Activated naive CD8-positive, alpha-beta T cell (primary cell): ENCODE data around the gene SCN1B.
"Not testable (repeated sequence)": the region's sequence is repeated elsewhere in the genome, so short reads cannot be mapped to it uniquely, and the experiment has no call there.

Experiments used
- H3K27ac Mint-ChIP-seq: one replicate; pipeline ENCODE4 v1.8.0; 2021; ENCODE audit warnings: mixed read lengths
- H3K27me3 Mint-ChIP-seq: one replicate; pipeline ENCODE4 v1.8.0; 2021; ENCODE audit warnings: mixed read lengths
- H3K36me3 Mint-ChIP-seq: one replicate; pipeline ENCODE4 v1.8.0; 2021; ENCODE audit warnings: mixed read lengths
- H3K4me1 Mint-ChIP-seq: one replicate; pipeline ENCODE4 v1.8.0; 2021; ENCODE audit warnings: low read depth, mixed read lengths
- H3K4me3 Mint-ChIP-seq: one replicate; pipeline ENCODE4 v1.8.0; 2021; ENCODE audit warnings: mild to moderate bottlenecking, mixed read lengths
- H3K9me3 Mint-ChIP-seq: one replicate; pipeline ENCODE4 v1.8.0; 2021; ENCODE audit warnings: low read depth, mixed read lengths

Gene SCN1B

DNA sequence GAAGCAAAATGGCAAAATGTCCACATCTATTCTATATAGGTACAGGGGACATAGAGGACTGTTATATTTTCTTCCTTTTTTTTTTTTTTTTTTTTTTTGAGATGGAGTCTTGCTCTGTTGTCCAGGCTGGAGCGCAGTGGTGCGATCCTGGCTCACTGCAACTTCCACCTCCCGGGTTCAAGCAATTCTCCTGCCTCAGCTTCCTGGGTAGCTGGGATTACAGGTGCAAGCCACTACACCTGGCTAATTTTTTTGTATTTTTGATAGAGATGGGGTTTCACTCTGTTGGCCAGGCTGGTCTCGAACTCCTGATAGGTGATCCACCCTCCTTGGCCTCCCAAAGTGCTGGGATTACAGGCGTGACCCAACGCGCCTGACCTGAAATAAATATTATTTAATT is 32.0 kb upstream of the SCN1B start:
- not testable (repeated sequence) for H3K9me3 Mint-ChIP-seq, H3K27me3 Mint-ChIP-seq, H3K36me3 Mint-ChIP-seq
- peak overlapping the region; percentile 68 for H3K4me3 Mint-ChIP-seq
- peak overlapping the region; percentile 91 for H3K27ac Mint-ChIP-seq
- peaks cover 50% of the 10 kb centered on the region for H3K4me1 Mint-ChIP-seq

DNA sequence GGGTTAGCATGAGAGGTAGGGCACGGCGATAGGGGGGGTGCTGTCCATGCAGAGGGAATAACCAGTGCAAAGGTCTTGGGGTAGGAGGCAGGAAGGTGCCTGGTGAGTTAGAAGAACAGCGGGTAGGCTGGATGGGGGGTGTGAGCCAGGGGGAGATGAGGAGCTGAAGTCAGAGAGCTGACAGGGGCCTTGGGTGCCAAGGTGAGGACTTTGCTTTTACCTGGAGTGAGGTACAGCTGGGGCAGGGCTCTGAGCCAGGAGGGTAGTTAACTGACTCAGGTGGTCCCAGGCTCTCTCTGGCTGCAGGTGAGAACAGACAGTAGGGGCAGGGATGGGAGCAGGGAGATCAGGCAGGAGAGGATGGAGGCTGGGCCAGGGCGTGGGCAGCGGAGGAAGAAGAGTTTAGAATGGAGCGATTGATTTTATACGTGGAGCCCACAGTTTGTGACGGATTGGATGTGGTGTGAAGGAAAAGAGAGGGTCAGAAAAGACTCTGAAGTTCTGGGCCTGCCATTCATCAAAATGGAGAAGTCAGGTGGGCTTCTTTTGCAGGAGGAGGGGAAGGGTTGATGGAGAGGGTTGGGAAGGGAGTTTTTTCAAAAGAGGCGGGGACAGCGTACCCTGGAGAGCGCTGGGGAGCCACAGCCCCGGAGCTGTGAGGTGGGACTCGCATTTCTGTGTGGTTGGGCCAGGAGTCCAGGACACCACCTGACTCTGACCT is 31.3 kb upstream of the SCN1B start:
- Mint-ChIP-seq H3K4me1 (peaks cover 56% of the 10 kb centered on the region), H3K27ac (peak overlapping the region; percentile 94), H3K27me3 (no peaks in the 10 kb centered on the region), H3K36me3 (peaks cover 4% of the 10 kb centered on the region), H3K9me3 (no peaks in the 10 kb centered on the region), H3K4me3 (peak overlapping the region; percentile 88)

DNA sequence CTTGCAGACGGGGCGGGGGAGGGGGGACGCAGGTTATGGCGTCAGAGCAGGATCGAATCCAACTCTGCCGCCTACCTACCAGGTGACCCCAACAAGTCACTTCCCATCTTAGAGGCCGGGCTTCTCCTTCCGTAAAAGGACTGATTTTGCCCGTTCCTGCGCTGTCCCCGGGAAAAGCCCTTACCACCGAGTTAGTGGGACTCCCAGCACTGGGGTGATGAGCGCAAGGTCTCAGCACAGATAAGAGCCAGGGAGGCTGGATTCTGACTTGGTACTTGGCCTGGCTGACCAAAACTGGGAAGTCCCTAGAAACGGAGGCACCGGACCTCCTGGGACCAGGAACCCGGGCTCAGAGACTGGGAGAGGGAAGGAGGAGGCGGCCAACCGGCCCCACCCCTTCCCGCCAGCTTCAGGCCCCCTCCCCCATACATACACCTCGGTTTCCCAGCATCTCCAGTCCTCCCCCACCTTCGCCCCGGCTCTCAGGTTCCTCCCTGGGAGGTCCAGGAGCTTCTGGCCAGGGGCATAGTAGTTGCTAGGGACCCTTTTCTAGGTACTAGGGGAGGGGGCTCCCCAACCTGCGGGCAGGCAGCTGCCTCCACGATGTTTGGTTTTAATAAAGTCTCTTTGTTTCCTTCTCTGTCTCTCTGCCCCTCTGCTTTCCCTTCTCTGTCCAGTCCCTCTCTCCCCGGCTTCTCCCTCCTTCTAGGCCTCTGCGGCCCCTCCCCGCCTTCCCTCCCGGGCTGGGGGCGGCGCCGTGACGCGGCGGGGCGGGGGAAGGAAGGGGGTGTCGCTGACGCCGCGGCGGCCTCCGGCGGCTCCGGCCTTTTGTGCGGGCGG is 30.6 kb upstream of the SCN1B start, which contains the start of gene GRAMD1A:
TSS of gene GRAMD1A (plus strand) at position 826 of the 840 bp plus-strand sequence. CDS start 156 bp downstream, outside the sequence.
- Mint-ChIP-seq H3K27me3 (no peaks in the 10 kb centered on the region), H3K9me3 (no peaks in the 10 kb centered on the region), H3K4me3 (peak within 1 kb of the TSS; percentile 98), H3K36me3 (peaks cover 4% of the 10 kb centered on the region), H3K4me1 (peaks cover 62% of the 10 kb centered on the region), H3K27ac (peak within 1 kb of the TSS; percentile 98)

DNA sequence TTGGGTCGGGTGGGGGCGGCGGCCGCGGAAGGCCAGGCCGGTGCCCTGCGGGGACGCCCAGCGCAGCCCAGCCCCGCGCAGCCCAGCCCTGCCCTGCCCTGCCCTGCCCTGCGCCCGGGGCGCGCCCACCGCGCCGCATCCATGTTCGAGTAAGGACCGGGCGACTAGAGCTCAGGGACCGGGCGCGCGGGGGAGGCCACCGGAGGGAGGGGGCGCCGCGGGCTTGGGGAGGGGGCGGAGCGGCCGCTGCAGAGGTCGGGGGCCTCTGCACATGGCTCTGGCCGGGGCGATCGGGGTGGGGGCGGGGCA is 30.0 kb upstream of the SCN1B start:
- H3K27me3 Mint-ChIP-seq = no peaks in the 10 kb centered on the region
- no peak overlapping the region for H3K4me3 Mint-ChIP-seq
- peaks cover 4% of the 10 kb centered on the region for H3K36me3 Mint-ChIP-seq
- peaks cover 64% of the 10 kb centered on the region for H3K4me1 Mint-ChIP-seq
- no peaks in the 10 kb centered on the region for H3K9me3 Mint-ChIP-seq
- H3K27ac Mint-ChIP-seq = no peak overlapping the region

DNA sequence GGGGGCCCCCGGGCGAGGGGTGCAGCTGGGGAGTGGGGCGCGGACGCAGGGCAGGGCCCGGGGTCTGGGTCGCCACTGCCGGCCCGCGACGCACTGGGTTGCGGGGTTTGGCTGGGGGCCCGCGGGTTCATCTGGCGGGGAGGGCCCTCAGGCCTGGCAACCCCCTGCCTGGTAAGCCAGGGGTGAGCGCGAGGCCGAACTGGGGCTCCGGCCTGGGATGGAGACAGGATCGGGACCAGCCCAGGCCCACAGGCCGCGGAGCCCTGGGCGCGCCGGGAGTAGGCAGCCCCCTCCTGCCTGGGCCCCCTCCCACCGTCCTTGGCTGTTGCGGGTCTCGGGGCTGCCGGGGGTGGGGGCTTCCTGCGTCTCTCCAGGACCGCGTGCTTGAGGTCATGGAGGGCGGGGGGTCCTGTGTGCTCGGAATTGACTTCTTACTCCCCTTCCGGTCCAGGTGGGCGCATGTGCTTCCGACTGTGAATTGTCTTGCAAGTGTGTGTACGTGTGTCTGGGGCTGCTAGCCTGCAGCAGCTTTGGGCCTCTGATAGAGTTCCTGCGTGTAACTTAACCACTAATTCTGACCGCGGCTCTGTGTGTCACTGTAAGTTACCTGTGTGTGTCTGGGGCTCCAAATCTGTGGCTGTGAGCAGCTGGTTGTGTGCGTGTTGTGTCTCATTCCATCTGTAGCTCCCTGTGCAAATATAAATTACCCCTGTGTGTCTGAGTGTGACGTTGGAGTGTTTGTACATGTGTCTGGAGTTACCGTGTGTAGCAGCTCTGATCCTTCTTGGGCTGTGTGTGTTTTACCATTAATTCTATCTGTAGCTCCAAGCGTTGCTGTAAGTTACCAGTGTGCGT is 29.4 kb upstream of the SCN1B start:
- Mint-ChIP-seq H3K4me3 (peak overlapping the region; percentile 98), H3K36me3 (peaks cover 4% of the 10 kb centered on the region), H3K4me1 (peaks cover 67% of the 10 kb centered on the region), H3K9me3 (no peaks in the 10 kb centered on the region), H3K27ac (peak overlapping the region; percentile 98), H3K27me3 (no peaks in the 10 kb centered on the region)

DNA sequence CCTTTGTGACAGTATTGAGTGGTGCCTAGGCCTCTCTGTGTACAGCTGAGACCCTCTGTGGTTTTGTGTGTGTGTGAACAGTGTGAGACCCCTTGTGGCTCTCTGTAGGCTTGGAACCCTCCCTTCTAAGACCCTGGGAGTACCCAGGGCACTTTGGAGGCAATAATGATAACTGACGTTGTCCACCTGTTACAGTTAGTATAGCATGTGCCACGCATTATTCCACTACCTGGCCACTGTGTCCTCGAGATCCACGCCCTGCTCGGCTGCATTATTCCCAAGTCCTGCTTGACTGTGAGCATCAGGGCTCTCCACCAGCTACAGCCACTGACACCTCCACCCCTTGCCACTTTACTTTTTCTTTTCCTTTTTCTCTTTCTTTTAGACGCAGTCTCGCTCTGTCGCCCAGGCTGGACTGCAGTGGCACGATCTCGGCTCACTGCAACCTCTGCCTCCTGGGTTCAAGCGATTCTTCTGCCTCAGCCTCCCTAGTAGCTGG is 28.2 kb upstream of the SCN1B start:
- H3K36me3 Mint-ChIP-seq = peaks cover 4% of the 10 kb centered on the region

DNA sequence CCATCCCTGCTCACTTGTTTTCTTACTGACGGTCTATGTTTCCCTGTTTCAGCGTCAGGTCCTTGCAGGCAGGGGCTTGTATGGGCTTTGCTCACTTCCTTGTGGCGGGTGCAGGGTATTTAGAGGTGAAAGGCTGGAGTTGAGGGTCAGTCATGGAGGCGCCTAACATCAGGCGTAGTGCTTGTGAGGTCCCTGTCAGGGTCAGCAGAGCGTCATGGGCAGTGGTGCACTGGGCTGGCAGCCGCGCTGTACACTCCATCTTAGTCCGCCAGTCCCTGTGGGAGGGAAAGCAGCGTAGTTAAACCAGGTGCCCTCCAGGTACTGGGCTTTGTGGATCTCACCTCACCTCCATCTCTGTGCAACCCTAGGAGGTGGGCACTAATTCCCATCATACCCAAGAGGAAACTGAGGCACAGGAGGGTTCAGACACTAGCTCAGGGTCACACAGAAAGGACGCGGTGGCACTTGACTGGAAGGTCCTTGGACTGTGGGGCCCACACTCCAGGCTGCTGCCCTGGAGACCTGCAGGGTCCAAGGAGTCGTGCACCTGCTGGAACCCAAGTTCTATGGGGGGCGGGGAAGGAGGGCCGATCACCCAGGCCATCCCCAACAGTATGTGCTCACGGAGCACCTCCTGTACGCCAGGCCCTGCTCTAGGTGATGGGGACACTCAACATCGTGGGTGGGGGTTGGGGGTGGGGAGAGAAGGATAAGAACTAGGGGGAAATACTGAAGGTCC is 25.6 kb upstream of the SCN1B start:
- Mint-ChIP-seq H3K36me3 (peaks cover 4% of the 10 kb centered on the region), H3K27me3 (no peaks in the 10 kb centered on the region), H3K4me3 (peak overlapping the region; percentile 46), H3K9me3 (no peaks in the 10 kb centered on the region), H3K27ac (peak overlapping the region; percentile 98), H3K4me1 (peaks cover 55% of the 10 kb centered on the region)

More for the DNA sequence above, 28.2 kb upstream of the SCN1B start:
- no peaks in the 10 kb centered on the region for H3K9me3 Mint-ChIP-seq
- H3K27ac Mint-ChIP-seq = peak overlapping the region; percentile 98
- peaks cover 68% of the 10 kb centered on the region for H3K4me1 Mint-ChIP-seq
- H3K27me3 Mint-ChIP-seq = no peaks in the 10 kb centered on the region
- peak overlapping the region; percentile 98 for H3K4me3 Mint-ChIP-seq

DNA sequence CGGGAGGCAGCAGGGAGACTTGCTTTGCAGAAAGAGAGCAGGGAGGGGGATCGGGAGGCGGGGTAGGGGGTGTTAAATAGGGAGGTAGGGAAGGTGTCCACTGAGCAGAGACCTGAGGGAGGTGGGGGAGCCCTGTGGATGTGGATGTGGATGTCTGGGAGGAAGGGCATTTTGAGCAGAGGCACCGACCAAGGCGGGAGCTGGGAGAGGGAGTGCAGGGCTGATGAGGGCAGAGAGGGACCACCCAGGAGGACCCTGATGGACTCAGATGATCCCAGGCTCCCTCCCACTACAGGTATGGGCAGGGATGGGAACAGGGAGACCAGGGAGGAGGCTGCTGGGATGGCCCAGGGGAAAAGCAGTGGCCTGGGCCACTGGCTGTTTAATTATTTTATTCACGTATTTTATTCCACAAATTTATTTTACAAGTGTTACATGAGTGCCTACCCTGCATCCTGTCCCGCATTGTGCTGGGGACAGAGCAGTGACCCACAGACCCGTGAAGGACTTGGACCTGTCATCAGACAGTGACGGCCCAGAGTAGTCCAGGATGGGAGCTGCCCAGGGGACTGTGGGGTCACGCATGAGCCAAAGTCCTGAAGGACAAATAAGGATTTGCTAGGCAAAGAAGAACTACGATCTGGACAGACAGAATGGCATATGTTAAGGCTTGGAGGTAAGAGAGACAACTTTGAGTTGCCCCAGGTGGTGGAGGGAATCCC is 24.9 kb upstream of the SCN1B start:
- peaks cover 6% of the 10 kb centered on the region for H3K36me3 Mint-ChIP-seq
- no peaks in the 10 kb centered on the region for H3K9me3 Mint-ChIP-seq
- peaks cover 59% of the 10 kb centered on the region for H3K4me1 Mint-ChIP-seq
- no peaks in the 10 kb centered on the region for H3K27me3 Mint-ChIP-seq
- H3K4me3 Mint-ChIP-seq = no peak overlapping the region
- H3K27ac Mint-ChIP-seq = peak overlapping the region; percentile 22

DNA sequence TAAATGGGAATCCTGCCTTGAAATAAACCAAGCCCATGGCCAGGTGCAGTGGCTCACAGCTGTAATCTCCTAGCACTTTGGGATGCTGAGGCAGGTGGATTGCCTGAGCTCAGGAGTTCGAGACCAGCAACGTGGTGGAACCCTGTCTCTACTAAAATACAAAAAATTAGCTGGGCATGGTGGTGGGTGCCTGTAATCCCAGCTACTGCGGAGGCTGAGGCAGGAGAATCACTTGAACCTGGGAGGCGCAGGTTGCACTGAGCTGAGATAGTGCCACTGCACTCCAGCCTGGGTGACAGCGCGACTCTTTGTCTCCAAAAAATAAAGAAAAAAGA is 24.3 kb upstream of the SCN1B start:
- H3K36me3 Mint-ChIP-seq, H3K9me3 Mint-ChIP-seq, H3K4me3 Mint-ChIP-seq: not testable (repeated sequence)

DNA sequence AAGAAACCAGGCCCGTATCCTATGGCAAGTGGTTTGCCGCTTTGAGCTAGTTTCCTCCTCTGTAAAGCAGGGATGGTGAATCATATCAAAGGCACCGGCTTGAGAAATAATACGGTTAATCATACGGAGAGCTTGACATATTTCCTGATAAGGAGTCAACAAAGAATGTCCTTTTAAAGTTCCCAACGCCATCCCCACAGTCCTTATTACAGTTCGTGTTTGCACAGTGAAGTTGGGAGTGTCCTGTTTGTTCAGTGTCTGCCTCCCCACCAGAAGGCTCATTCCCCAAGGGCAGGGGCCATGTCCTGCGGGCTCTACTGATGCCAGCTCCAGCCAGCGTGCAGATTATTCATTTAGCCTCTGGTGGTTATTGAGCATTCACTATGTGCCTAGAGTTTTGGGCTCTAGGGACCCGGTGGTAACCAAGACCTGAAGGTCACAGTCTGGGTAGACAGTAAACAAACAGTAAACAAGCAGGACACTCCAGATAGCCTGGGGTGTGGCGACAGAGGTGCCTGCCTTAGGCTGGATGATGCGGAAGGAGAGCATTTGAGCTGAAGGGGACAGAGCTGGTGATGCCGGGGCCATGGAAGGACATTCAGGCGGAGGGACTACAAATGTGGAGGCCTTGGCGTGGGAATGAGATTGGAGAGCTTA is 23.8 kb upstream of the SCN1B start:
- Mint-ChIP-seq H3K27ac (peak overlapping the region; percentile 50), H3K4me1 (peaks cover 63% of the 10 kb centered on the region), H3K9me3 (no peaks in the 10 kb centered on the region), H3K36me3 (peaks cover 3% of the 10 kb centered on the region), H3K27me3 (no peaks in the 10 kb centered on the region), H3K4me3 (no peak overlapping the region)

More for the DNA sequence above, 24.3 kb upstream of the SCN1B start:
- Mint-ChIP-seq H3K27ac (peak overlapping the region; percentile 22), H3K4me1 (peaks cover 62% of the 10 kb centered on the region)
- not testable (repeated sequence) for H3K27me3 Mint-ChIP-seq

DNA sequence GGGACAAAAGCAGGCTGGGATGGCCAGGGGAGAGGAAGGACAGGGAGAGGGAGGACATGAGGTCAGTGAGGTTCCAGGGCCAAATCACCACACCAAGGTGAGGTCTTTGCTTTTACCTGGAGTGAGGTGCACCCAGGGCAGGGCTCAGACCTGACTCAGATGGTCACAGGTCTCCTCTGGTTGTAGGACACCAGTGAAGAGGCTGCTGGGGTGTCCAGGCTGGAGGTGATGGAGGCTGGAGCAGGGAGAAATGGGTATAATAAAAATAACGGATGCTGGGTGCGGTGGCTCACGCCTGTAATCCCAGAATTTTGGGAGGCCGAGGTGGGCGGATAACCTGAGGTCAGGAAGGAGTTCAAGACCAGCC is 23.3 kb upstream of the SCN1B start:
- H3K4me3 Mint-ChIP-seq = no peak overlapping the region
- no peaks in the 10 kb centered on the region for H3K9me3 Mint-ChIP-seq
- H3K27me3 Mint-ChIP-seq = no peaks in the 10 kb centered on the region
- H3K4me1 Mint-ChIP-seq = peaks cover 64% of the 10 kb centered on the region
- peaks cover 3% of the 10 kb centered on the region for H3K36me3 Mint-ChIP-seq
- H3K27ac Mint-ChIP-seq = peak overlapping the region; percentile 50

DNA sequence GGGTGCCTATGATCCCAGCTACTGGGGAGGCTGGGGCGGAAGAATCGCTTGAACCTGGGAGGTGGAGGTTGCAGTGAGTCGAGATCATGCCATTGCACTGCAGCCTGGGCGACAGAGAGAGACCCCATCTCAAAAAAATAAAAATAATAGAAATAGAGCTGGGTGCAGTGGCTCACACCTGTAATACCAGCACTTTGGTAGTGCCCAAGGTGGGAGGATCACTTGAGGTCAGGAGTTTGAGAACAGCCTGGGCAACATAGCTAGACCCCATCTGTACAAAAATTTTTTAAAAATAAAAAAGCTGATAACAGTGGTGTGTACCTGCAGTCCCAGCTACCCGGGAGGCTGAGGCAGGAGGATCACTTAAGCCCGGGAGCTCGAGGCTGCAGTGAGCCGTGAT is 22.8 kb upstream of the SCN1B start:
- H3K4me1 Mint-ChIP-seq = peaks cover 64% of the 10 kb centered on the region
- not testable (repeated sequence) for H3K27ac Mint-ChIP-seq, H3K4me3 Mint-ChIP-seq, H3K36me3 Mint-ChIP-seq, H3K27me3 Mint-ChIP-seq, H3K9me3 Mint-ChIP-seq

DNA sequence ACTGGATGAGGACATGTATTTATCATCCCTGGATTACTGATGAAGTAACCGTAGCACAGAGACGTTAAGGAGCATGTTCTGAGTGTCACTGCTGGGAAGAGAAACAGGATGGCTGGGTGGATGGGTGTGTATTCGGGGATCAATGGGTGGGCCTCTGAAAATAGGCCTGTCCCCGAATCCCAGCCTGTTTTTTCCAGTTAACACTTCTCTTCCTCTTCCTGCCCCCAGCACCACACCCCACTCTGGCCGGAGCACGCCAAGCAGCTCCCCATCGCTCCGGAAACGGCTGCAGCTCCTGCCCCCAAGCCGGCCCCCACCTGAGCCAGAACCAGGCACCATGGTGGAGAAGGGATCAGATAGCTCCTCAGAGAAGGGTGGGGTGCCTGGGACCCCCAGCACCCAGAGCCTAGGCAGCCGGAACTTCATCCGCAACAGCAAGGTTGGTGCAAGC is 21.4 kb upstream of the SCN1B start:
- peak overlapping the region; percentile 30 for H3K27ac Mint-ChIP-seq
- H3K27me3 Mint-ChIP-seq = no peaks in the 10 kb centered on the region
- H3K36me3 Mint-ChIP-seq = peaks cover 9% of the 10 kb centered on the region
- no peak overlapping the region for H3K4me3 Mint-ChIP-seq
- no peaks in the 10 kb centered on the region for H3K9me3 Mint-ChIP-seq
- H3K4me1 Mint-ChIP-seq = peaks cover 64% of the 10 kb centered on the region
